HG03575 (cell line): ENCODE results near the gene RIPOR3.

Experiments
- ATAC-seq: cut with Tn5 transposase; IDR thresholded peaks from one replicate; pipeline ENCODE4 v1.9.1; 2021; ENCODE audit not compliant: unreplicated experiment, insufficient number of reproducible peaks, low FRiP score; ENCODE audit errors: extremely low read depth

Gene RIPOR3

GRCh38 chr20:50670126-50670862 lies 21.0 kb downstream of the RIPOR3 start:
- ATAC-seq = no peak

- no peak for ATAC-seq
Observed at GRCh38 chr20:50668798-50669197, 22.5 kb downstream of the RIPOR3 start.

GRCh38 chr20:50668326-50668725 lies 23.0 kb downstream of the RIPOR3 start:
- ATAC-seq = no peak

GRCh38 chr20:50666709-50667298 lies 24.5 kb downstream of the RIPOR3 start:
- no peak for ATAC-seq

- no peak for ATAC-seq
Observed at GRCh38 chr20:50664254-50664653, 27.1 kb downstream of the RIPOR3 start.

- no peak for ATAC-seq
Observed at GRCh38 chr20:50663095-50663821, 28.1 kb downstream of the RIPOR3 start.

- no peak for ATAC-seq
Observed at GRCh38 chr20:50659975-50660670, 31.2 kb downstream of the RIPOR3 start.

GRCh38 chr20:50658804-50659380 lies 32.5 kb downstream of the RIPOR3 start:
- no peak for ATAC-seq

- ATAC-seq = no peak
Observed at GRCh38 chr20:50655311-50655880, 35.9 kb downstream of the RIPOR3 start.

- ATAC-seq = no peak
Observed at GRCh38 chr20:50654904-50655303, 36.4 kb downstream of the RIPOR3 start.

- no peak for ATAC-seq
Observed at GRCh38 chr20:50652702-50653294, 38.5 kb downstream of the RIPOR3 start.

GRCh38 chr20:50651676-50652075 lies 39.7 kb downstream of the RIPOR3 start:
- no peak for ATAC-seq

- no peak for ATAC-seq
Observed at GRCh38 chr20:50649590-50649989, 41.8 kb downstream of the RIPOR3 start.

- ATAC-seq = no peak
Observed at GRCh38 chr20:50648651-50649050, 42.7 kb downstream of the RIPOR3 start.

GRCh38 chr20:50646483-50646996 lies 44.8 kb downstream of the RIPOR3 start:
- no peak for ATAC-seq

- no peak for ATAC-seq
Observed at GRCh38 chr20:50645253-50646068, 45.9 kb downstream of the RIPOR3 start.

GRCh38 chr20:50642288-50642803 lies 49.0 kb downstream of the RIPOR3 start:
- no peak for ATAC-seq
